HEK293T (cell line): ENCODE results near the gene KCNJ11.

ENCODE experiments used
- ARNT ChIP-seq: fragments of 450-650 bp; IDR thresholded peaks from 2 replicates; pipeline ENCODE4 v1.6.1; 2017; ENCODE audit warnings: mild to moderate bottlenecking
- BHLHE40 ChIP-seq: fragments of 450-650 bp; IDR thresholded peaks from 2 replicates; pipeline ENCODE4 v1.6.1; 2016; ENCODE audit warnings: mild to moderate bottlenecking, moderate library complexity, borderline replicate concordance
- HDGF ChIP-seq: fragments of 450-650 bp; IDR thresholded peaks from 2 replicates; pipeline ENCODE4 v1.6.1; 2017; ENCODE audit warnings: antibody characterized with exemption, borderline replicate concordance
- L3MBTL2 ChIP-seq: fragments of 450-650 bp; conservative IDR thresholded peaks from 2 replicates; pipeline ENCODE4 v1.6.1; 2016; ENCODE audit warnings: mild to moderate bottlenecking
- LEF1 ChIP-seq: fragments of 450-650 bp; IDR thresholded peaks from 2 replicates; pipeline ENCODE4 v1.6.1; 2017; ENCODE audit warnings: mild to moderate bottlenecking, borderline replicate concordance
- NFRKB ChIP-seq: fragments of 450-650 bp; IDR thresholded peaks from 2 replicates; pipeline ENCODE4 v1.6.1; 2016; ENCODE audit warnings: mild to moderate bottlenecking, moderate library complexity
- SP1 ChIP-seq: fragments of 450-650 bp; IDR thresholded peaks from 2 replicates; pipeline ENCODE4 v1.6.1; 2017
- SUZ12 ChIP-seq: fragments of 450-650 bp; IDR thresholded peaks from 2 replicates; pipeline ENCODE4 v1.6.1; 2016; ENCODE audit warnings: mild to moderate bottlenecking
- TARDBP ChIP-seq: fragments of 450-650 bp; IDR thresholded peaks from 2 replicates; pipeline ENCODE4 v1.6.1; 2016
- TF ChIP-seq, protein P1 (sequence below): fragments of 450-650 bp; IDR thresholded peaks from 2 replicates; pipeline ENCODE4 v1.6.1; 2016

GRCh38 chr11:17375547-17375946 is 12.9 kb downstream of the KCNJ11 start:
- TF ChIP-seq NFRKB (no peak), L3MBTL2 (no peak), HDGF (no peak), LEF1 (no peak), TARDBP (no peak), BHLHE40 (no peak), SUZ12 (no peak), ARNT (no peak), SP1 (no peak)
- TF ChIP-seq, protein P1, sequence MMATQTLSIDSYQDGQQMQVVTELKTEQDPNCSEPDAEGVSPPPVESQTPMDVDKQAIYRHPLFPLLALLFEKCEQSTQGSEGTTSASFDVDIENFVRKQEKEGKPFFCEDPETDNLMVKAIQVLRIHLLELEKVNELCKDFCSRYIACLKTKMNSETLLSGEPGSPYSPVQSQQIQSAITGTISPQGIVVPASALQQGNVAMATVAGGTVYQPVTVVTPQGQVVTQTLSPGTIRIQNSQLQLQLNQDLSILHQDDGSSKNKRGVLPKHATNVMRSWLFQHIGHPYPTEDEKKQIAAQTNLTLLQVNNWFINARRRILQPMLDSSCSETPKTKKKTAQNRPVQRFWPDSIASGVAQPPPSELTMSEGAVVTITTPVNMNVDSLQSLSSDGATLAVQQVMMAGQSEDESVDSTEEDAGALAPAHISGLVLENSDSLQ, result no peak
